NCI-H128 (cell line): ENCODE measurements around the gene ADSS1.

Experiments
- DNase-seq: peaks from one replicate; lab custom pipeline; 2025; ENCODE audit not compliant: unreplicated experiment; lab: John Stamatoyannopoulos, UW

Gene ADSS1

GRCh38 chr14:104723651-104724406, at the start of gene ADSS1:
ADSS1 (plus strand) TSS chr14:104724229; CDS start chr14:104724271, 42 bp downstream.
- DNase-seq = no peak

DNA sequence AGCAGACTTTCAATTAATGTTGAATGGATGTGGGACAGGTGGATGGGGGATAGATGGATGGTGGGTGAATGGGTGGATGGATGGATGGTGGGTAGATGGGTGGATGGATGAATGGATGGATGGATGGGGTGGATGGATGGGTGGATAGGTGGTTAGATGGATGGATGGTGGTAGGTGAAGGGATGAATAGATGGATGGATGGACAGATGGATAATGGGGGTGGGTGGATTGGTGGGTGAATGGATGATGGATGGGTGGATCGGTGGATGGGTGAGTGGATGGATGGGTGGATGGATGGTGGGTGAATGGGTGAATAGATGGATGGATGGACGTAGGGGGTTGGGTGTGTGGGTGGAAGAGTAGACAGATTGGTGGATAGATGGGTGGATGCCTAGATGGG, 48.6 kb upstream of the ADSS1 start:
- no peak for DNase-seq

DNA sequence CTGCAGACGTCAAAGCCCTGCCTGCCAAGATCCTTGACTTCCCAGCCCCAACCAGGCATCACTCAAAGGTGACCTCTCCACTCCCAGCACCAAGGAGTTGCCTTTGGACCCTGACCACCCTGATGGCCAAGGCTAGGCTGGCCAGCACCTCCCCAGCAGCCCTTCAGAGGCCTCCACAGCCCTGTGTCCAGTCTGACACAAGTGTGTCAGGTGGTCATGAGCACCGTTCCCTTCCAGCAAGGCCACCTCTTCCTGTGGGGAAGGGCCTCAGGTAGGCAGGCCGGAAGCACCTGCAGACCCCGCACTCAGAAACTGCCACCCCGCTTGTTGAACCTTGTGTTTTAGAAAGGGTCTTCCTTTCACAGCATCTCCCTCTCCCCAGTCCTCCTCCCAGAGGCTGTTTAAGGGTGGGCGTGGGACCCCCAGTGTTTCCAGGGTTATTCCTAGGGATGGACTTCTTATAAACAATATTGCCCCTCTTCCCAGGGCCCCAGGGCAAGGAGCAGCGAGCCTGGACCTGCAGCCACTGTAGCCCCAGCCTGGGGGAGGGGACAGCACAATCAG, 47.8 kb upstream of the ADSS1 start:
- DNase-seq = no peak

- DNase-seq = no peak
Observed at GRCh38 chr14:104676694-104677511, 47.1 kb upstream of the ADSS1 start.

GRCh38 chr14:104677512-104678332, 46.3 kb upstream of the ADSS1 start:
- peak; percentile 48 for DNase-seq

- peak; percentile 13 for DNase-seq
Observed at GRCh38 chr14:104678346-104678745, 45.7 kb upstream of the ADSS1 start.

DNA sequence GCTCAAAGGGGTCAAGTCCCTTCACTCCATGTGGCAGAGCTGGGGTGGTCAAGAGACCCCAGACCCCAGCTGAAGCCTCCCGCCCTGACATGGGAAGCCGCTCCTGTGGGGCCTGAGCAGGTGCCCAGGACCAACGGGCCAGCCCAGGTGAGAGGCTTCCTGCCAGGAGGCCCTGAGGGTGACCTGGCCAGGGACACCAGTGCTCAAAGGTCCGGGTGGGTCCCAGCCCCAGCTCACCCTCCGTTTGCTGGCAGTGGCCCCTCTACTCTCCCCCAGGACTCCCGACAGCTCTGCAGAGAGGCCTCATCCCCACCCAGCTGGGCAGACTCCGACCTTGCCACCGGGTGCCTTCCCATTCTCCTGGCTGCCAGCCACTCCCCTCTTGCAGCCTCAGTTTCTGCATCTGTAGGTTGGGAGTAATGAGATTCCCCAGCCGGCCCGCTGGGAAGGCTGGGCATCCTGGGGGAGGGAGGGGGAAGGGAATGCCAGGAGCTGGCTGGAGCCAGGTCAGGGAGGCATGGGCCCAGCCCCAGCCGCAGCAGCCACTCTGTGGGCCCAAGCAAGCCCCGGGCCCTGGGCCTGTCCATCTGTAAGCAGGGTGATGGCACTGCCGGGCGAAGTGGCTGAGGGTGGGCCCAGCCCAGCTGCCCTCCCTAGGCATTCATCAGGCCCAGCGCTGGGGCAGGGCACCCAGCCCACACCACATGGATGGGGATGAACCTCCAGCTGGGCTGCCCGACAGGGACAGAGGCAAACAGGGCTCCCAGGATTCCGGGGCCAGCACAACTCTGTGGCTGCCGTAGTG, 44.9 kb upstream of the ADSS1 start:
- no peak for DNase-seq

- DNase-seq = no peak
Observed at GRCh38 chr14:104680056-104680805, 43.8 kb upstream of the ADSS1 start.

DNA sequence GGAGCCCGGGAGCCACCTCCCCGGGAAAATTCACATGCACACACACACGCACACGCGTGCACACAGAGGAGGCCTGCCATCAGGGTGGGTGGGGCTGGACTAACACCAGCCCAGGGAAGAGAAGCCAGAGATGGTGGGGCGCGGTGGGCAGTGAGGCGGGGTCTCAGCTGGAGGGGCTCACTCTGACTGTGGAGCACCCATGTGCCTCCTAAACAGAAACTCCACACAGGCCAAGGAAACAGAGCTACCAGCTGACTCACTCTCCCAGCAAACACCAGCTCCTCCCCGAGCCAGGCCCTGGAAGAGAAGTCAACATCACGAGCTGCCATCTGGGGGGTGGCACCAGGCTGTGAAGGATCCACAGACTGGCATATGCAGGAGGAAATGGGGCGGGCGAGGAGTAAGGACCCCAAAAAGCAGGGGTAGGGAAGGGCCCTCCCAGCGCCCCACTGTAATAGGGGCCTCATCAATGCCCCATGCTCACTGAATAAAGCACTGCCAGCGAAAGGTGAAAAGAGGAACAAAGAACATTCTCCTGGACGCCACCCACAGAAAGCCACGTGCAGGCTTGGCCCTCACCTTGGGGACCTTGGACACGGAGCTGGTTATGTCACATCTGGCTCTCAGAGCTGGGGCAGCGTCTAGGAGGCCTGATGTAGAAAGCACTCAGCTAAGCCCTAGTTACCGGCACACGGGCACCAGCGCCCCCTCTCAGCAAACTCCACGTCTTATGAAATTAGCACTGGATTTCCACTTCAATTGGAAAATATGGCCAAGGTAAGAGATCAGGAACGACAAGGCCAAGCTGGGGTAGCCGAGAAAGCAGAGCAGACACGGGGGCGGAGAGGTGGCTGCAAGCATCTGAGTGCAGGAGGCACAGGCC, 43.0 kb upstream of the ADSS1 start:
- no peak for DNase-seq

- no peak for DNase-seq
Observed at GRCh38 chr14:104681689-104682074, 42.3 kb upstream of the ADSS1 start.

- no peak for DNase-seq
Observed at GRCh38 chr14:104682107-104682593, 41.9 kb upstream of the ADSS1 start.

DNA sequence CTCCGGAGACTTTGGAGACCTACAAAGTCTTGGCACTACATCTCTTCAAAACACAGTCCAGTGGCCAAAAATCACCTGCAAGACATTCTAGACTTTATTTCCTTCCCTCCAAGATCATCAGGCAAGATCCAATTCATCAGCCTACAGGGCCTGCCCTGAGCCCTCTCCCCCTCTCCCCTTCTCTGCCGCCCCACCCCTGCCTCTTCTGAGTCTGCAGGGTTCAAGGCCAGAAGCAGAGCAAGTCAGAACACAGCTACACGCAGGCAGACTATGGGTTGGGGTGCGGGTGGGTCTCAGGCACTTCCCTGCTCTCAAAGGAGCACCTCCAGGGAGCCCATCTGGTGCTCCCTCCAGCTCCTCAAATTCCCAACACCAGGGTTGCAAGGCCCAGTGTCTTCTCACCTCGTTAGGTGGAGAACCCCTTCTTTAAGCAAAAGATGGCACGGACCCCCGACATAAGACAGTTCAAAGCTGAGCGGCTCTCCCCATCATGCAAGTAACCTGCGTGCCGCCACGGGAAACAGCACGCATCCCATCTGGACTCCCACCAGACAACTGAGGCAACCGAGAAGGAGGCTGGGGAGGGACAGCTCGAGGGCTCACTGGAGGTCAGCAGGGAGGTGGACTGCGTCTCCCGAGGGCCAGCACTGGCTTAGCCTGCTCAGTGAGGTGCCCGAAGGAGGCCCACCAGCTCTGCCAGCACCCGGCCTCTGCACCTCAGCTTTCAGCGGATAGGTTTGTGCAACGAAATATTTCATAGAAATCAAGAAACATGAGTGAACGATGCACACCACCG, 40.2 kb upstream of the ADSS1 start:
- DNase-seq = no peak

- DNase-seq = no peak
Observed at GRCh38 chr14:104684449-104684821, 39.6 kb upstream of the ADSS1 start.

- DNase-seq = no peak
Observed at GRCh38 chr14:104685216-104685997, 38.6 kb upstream of the ADSS1 start.

GRCh38 chr14:104685998-104686610, 37.9 kb upstream of the ADSS1 start:
- DNase-seq = no peak
